Fibroblast of villous mesenchyme (primary cell): ENCODE results near the gene ASPA. TPM values are rescaled to one million over a fixed set of nuclear protein-coding genes. Genes with fewer than 3 reads are reported as not detected.

ENCODE experiments used
- DNase-seq: peaks from one replicate; pipeline ENCODE4 v3.0.0-alpha.2; 2010; ENCODE audit warnings: low read depth
- H3K4me3 ChIP-seq: 2 replicates; pipeline ENCODE4 v1.5.1; 2011; ENCODE audit warnings: low read depth, mild to moderate bottlenecking, low read length
- total RNA-seq: library from RNA; depleted of rRNA; stranded (reverse); fragments of >200 nt; gene quantifications from 2 replicates; pipeline ENCODE4 v1.2.3, GENCODE V29; 2012
- TF ChIP-seq, protein P1 (sequence below): IDR thresholded peaks from 2 replicates; pipeline ENCODE4 v1.5.1; 2012; ENCODE audit warnings: low read depth, mild to moderate bottlenecking, low read length; ENCODE audit not compliant: insufficient read depth

The ASPA gene
- total RNA-seq, 1 donor, result under 0.01 TPM

- DNase-seq, result no peak
- TF ChIP-seq, protein P1, sequence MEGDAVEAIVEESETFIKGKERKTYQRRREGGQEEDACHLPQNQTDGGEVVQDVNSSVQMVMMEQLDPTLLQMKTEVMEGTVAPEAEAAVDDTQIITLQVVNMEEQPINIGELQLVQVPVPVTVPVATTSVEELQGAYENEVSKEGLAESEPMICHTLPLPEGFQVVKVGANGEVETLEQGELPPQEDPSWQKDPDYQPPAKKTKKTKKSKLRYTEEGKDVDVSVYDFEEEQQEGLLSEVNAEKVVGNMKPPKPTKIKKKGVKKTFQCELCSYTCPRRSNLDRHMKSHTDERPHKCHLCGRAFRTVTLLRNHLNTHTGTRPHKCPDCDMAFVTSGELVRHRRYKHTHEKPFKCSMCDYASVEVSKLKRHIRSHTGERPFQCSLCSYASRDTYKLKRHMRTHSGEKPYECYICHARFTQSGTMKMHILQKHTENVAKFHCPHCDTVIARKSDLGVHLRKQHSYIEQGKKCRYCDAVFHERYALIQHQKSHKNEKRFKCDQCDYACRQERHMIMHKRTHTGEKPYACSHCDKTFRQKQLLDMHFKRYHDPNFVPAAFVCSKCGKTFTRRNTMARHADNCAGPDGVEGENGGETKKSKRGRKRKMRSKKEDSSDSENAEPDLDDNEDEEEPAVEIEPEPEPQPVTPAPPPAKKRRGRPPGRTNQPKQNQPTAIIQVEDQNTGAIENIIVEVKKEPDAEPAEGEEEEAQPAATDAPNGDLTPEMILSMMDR, result no peak
- no peak overlapping the region for H3K4me3 ChIP-seq
Measured at GRCh38 chr17:3533752-3534151, 58.0 kb downstream of the ASPA start.

- peak; percentile 25 for DNase-seq
- TF ChIP-seq, protein P1, result no peak
- H3K4me3 ChIP-seq, result no peak overlapping the region
Measured at GRCh38 chr17:3534881-3535252, 59.1 kb downstream of the ASPA start.

- H3K4me3 ChIP-seq, result peak overlapping the region; percentile 55
- TF ChIP-seq, protein P1, result peak; percentile 75
- peak; percentile 78 for DNase-seq
Measured at GRCh38 chr17:3535253-3535995, 59.6 kb downstream of the ASPA start.

DNA sequence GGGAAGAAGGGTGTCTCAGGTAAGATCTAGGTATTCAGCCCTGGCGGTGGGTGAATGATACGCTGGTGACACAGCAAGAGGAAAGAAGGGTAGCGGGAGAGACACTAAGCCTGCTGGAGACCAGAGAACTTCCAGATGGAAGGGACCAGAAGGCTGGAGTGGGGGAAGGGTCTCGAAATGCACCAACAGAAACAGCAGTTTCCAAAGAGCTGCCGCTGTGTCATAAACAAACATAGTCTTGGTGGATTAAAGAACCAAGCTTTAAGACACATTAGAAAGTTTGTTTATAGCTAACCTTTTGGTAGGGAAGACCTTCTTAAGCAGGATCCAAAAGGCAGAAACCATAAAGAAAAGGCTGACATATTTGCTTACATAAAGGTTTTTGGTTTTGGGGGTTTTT is 60.9 kb downstream of the ASPA start:
- TF ChIP-seq, protein P1, result no peak

DNA sequence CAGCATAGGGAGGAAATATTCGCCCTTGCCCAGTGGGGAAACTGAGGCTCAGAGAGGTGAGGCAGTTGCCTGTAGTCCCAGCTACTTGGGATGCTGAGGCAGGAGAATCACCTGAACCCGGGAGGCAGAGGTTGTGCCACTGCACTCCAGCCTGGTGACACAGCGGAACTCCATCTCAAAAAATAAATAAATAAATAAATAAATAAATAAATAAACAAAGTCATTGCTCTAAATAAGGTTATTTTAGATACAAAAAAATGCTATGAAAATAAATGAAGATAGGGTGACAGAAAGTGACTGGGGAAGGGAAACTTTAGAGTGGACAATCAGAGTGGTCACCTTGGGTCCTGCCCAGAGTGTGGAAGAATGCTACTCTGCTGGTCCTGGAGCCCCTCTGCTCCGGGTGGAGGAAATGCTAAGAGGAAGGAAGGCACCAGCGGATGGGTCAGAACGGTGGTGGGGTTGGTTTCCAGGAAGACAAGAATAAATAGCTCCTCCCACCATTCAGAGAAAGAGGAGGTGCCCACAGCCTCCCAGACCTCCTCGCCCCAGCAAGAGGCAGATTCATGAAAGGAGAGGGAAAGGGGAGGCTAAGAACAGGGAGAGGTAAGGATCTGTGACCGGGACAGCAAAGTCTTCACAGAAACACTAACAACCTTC is 64.2 kb downstream of the ASPA start:
- TF ChIP-seq, protein P1, result no peak
- no peak overlapping the region for H3K4me3 ChIP-seq
- DNase-seq, result no peak

More for the DNA sequence above, 60.9 kb downstream of the ASPA start:
- no peak overlapping the region for H3K4me3 ChIP-seq
- peak; percentile 79 for DNase-seq

DNA sequence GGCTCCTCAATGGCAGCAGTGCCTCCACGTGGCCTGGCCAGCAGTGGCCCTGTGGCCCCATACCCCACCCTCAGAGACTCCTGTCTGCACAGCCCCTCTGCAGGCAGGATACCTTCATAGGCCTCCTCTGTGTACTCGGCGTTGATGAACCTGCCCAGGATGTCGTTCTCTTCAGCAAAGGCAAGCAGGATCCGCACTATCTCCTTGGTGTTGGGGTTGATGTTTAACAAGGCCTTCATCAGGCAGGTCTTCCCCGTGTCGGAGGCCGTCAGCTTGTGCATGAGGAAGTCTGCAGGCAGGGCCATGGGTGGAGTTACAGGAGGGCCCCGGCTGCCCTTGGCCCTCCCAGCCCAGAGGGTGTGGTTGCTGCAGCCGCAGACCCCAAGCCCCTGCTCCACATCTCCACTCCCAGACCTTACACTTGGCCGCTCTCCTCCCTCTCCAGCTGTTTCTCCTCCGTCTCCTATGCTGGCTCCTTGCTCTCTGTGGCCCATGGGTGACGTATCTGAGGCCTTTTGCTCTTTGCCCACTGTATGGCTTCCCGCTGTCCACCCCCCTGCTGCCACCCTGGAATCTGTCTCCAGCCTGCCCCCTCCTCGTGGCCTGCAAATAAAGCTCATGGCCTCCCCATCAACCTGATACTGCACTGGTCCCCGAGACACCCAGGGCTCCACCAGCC is 66.8 kb downstream of the ASPA start:
- TF ChIP-seq, protein P1, result no peak
- no peak overlapping the region for H3K4me3 ChIP-seq
- DNase-seq, result no peak
